SH-SY5Y (cell line): ENCODE data around the gene ORMDL1.

Source experiments
- GATA2 ChIP-seq: IDR thresholded peaks from 2 replicates; pipeline ENCODE4 v1.6.1; 2011; ENCODE audit warnings: mild to moderate bottlenecking, low read depth, low read length
- GATA3 ChIP-seq: IDR thresholded peaks from 2 replicates; pipeline ENCODE4 v1.6.1; 2011; ENCODE audit warnings: low read depth, mild to moderate bottlenecking, low read length, moderate library complexity

ORMDL1 gene

GRCh38 chr2:189783927-189784867, at the start of gene ORMDL1, which contains the start of gene PMS1:
TSS of gene ORMDL1 (minus strand) at chr2:189784339. CDS start at chr2:189782595, 1,744 bp downstream.
TSS of gene PMS1 (plus strand) at chr2:189784450. CDS start at chr2:189791810, 7,360 bp downstream.
- TF ChIP-seq GATA2 (peak; percentile 1; the same call in 1 of the 2 replicates), GATA3 (no peak)

GRCh38 chr2:189830510-189830909, 46.4 kb upstream of the ORMDL1 start:
- TF ChIP-seq GATA2: no peak
- no peak for TF ChIP-seq GATA3

GRCh38 chr2:189829102-189829833, 45.1 kb upstream of the ORMDL1 start:
- no peak for TF ChIP-seq GATA3
- TF ChIP-seq GATA2: no peak

GRCh38 chr2:189826039-189826438, 41.9 kb upstream of the ORMDL1 start:
- TF ChIP-seq GATA3: no peak
- no peak for TF ChIP-seq GATA2

GRCh38 chr2:189824694-189825396, 40.7 kb upstream of the ORMDL1 start:
- no peak for TF ChIP-seq GATA2
- TF ChIP-seq GATA3: no peak

GRCh38 chr2:189821953-189822748, 38.0 kb upstream of the ORMDL1 start:
- TF ChIP-seq GATA2 (no peak), GATA3 (no peak)

GRCh38 chr2:189819297-189819704, 35.2 kb upstream of the ORMDL1 start:
- TF ChIP-seq GATA3 (no peak), GATA2 (no peak)

- no peak for TF ChIP-seq GATA2
- no peak for TF ChIP-seq GATA3
These were observed 34.3 kb upstream of the ORMDL1 start for GRCh38 chr2:189818249-189819038.

GRCh38 chr2:189803431-189803830, 19.3 kb upstream of the ORMDL1 start:
- no peak for TF ChIP-seq GATA3
- no peak for TF ChIP-seq GATA2

- TF ChIP-seq GATA2: no peak
- TF ChIP-seq GATA3: no peak
These were observed 18.3 kb upstream of the ORMDL1 start for GRCh38 chr2:189802396-189802912.

- no peak for TF ChIP-seq GATA3
- no peak for TF ChIP-seq GATA2
These were observed 15.4 kb upstream of the ORMDL1 start for GRCh38 chr2:189799531-189799930.

- TF ChIP-seq GATA3 (no peak), GATA2 (no peak)
These were observed 14.8 kb upstream of the ORMDL1 start for GRCh38 chr2:189799030-189799331.
